K562 (cell line): ENCODE results near the gene SELENOF. TPM values are rescaled to one million over a fixed set of nuclear protein-coding genes. Genes with fewer than 3 reads are reported as not detected.

Experiments used
- ATAC-seq: fragments of 200-7000 bp; cut with Tn5 transposase; 3 replicates; pipeline ENCODE4 v1.9.1; 2020; ENCODE audit warnings: moderate library complexity
- BruUV-seq: library from RNA; stranded (reverse); fragments of 400-500 nt; replicated peaks from 2 replicates; lab custom pipeline; 2021; lab: Mats Ljungman, UMichigan
- CTCF ChIA-PET: fragments of 300-600 bp; formaldehyde crosslinking; extraction: SDS; loops from one replicate; lab custom pipeline; 2021; ENCODE audit warnings: low intra/inter-chr PET ratio; lab: Yijun Ruan, JAX
- POLR2A ChIA-PET: fragments of 300-600, 350-650 bp; sonication (Branson Sonifier 250); formaldehyde crosslinking; extraction: SDS; loops from one replicate; lab custom pipeline; 2021; ENCODE audit warnings: antibody characterized with exemption, inconsistent platforms; lab: Yijun Ruan, JAX
- DNase-seq, 4 experiments: peaks; one replicate each; pipeline versions ENCODE4 v3.0.0 to v3.0.0-alpha.2; 2011 to 2018; ENCODE audit warnings: low spot score in 3 of 4, mixed read lengths in 3 of 4; ENCODE audit errors: extremely low read depth in 1 of 4
- FAIRE-seq: peaks from 2 replicates; lab custom pipeline; 2011; peaks lifted over from hg19 to GRCh38; lab: Jason Lieb, UNC
- H2AFZ ChIP-seq: 2 replicates; pipeline ENCODE4 v1.6.0; 2011; ENCODE audit warnings: low read depth, low read length, control low read depth, inconsistent platforms
- H3K27ac ChIP-seq: fragments of 200-600 bp; 3 replicates; pipeline ENCODE4 v1.8.0; 2011; ENCODE audit warnings: low read depth, mild to moderate bottlenecking, control low read depth, inconsistent platforms, low read length, moderate library complexity, mixed read lengths; ENCODE audit errors: extremely low read depth
- H3K27me3 ChIP-seq, 2 experiments: fragments of 300-600 bp in 1 of 2; 2 replicates in 1 of 2; 3 replicates in 1 of 2; pipeline versions ENCODE4 v1.6.0 to v1.8.0; 2011; ENCODE audit warnings: inconsistent platforms in 2 of 2, low read length in 2 of 2, mild to moderate bottlenecking in 1 of 2, mixed read lengths in 1 of 2, moderate library complexity in 1 of 2; ENCODE audit not compliant: control insufficient read depth in 2 of 2, insufficient read depth in 2 of 2
- H3K36me3 ChIP-seq: fragments of 300-600 bp; 3 replicates; pipeline ENCODE4 v1.8.0; 2011; ENCODE audit warnings: mild to moderate bottlenecking, low read length, inconsistent platforms; ENCODE audit not compliant: control insufficient read depth, insufficient read depth
- H3K4me1 ChIP-seq, 2 experiments: fragments of 200-600 bp in 1 of 2; replicated peaks in 1 of 2; 2 replicates in 1 of 2; 3 replicates in 1 of 2; pipeline versions ENCODE4 v1.5.1 to v1.8.0; 2011; ENCODE audit warnings: inconsistent platforms in 2 of 2, low read length in 2 of 2, mild to moderate bottlenecking in 1 of 2, mixed read lengths in 1 of 2, moderate library complexity in 1 of 2; ENCODE audit not compliant: control insufficient read depth in 2 of 2, insufficient read depth in 2 of 2
- H3K4me2 ChIP-seq: 2 replicates; pipeline ENCODE4 v1.6.1; 2011; ENCODE audit warnings: low read length, control low read depth, inconsistent platforms, mixed read lengths; ENCODE audit not compliant: insufficient read depth
- H3K4me3 ChIP-seq: fragments of 200-600 bp; sonication (generic), shearing (Covaris generic); 2 replicates; pipeline ENCODE4 v1.5.1; 2016; ENCODE audit warnings: control low read depth, inconsistent platforms
- H3K79me2 ChIP-seq: fragments of 200-600 bp; 3 replicates; pipeline ENCODE4 v1.8.0; 2011; ENCODE audit warnings: low read length, inconsistent platforms; ENCODE audit not compliant: control insufficient read depth, insufficient read depth
- H3K9ac ChIP-seq, 2 experiments: 2 replicates each; pipeline versions ENCODE4 v1.6.0 to v1.6.1; 2011; ENCODE audit warnings: low read depth in 2 of 2, low read length in 2 of 2, control low read depth in 1 of 2, inconsistent platforms in 1 of 2, mild to moderate bottlenecking in 1 of 2, mixed read lengths in 1 of 2; ENCODE audit not compliant: insufficient read depth in 1 of 2
- H3K9me1 ChIP-seq: one replicate; pipeline ENCODE4 v1.6.0; 2011; ENCODE audit warnings: inconsistent platforms, mild to moderate bottlenecking, low read length, moderate library complexity; ENCODE audit not compliant: control insufficient read depth, insufficient read depth
- H3K9me3 ChIP-seq: replicated peaks from 2 replicates; pipeline ENCODE4 v1.5.1; 2011; ENCODE audit warnings: low read depth, low read length, inconsistent platforms; ENCODE audit not compliant: control insufficient read depth, insufficient read depth
- H4K20me1 ChIP-seq: replicated peaks from 2 replicates; pipeline ENCODE4 v1.6.1; 2011; ENCODE audit warnings: low read length, inconsistent platforms, mixed read lengths; ENCODE audit not compliant: control insufficient read depth, insufficient read depth
- DACH1 ChIP-seq: fragments of 450-650 bp; IDR thresholded peaks from 2 replicates; pipeline ENCODE4 v1.6.1; 2018; ENCODE audit not compliant: partially characterized antibody
- NCOA1 ChIP-seq: fragments of 450-650 bp; IDR thresholded peaks from 2 replicates; pipeline ENCODE4 v1.6.1; 2016; ENCODE audit warnings: low read depth
- PHB ChIP-seq: fragments of 250-450 bp; sonication (Bioruptor Pico); IDR thresholded peaks from 2 replicates; pipeline ENCODE4 v1.5.0; 2021
- THRAP3 ChIP-seq: fragments of 450-650 bp; IDR thresholded peaks from 2 replicates; pipeline ENCODE4 v1.6.1; 2016; ENCODE audit warnings: mild to moderate bottlenecking, inconsistent platforms, borderline replicate concordance
- WGBS: fragments of 100-300 bp; shearing (Covaris generic); methylation state at CpG from one replicate; pipeline ENCODE4 v1.1.6; 2016; ENCODE audit warnings: low coverage, mixed read lengths; ENCODE audit not compliant: insufficient coverage; ENCODE audit errors: missing lambda C conversion rate; 5-methylcytosine and 5-hydroxymethylcytosine counted together
- in situ Hi-C: fragments of 300-500 bp; cut with MboI; formaldehyde crosslinking; loops from 4 replicates; pipeline ENCODE4 v1.15.0; 2018; ENCODE audit warnings: inconsistent platforms, mixed read lengths
- intact Hi-C: fragments of 100-400 bp; cut with micrococcal nuclease; formaldehyde crosslinking; loops from 2 replicates; pipeline ENCODE4 v1.14.2; 2022
- polyA plus RNA-seq, 8 experiments: library from polyadenylated mRNA; depleted of rRNA in 4 of 8; stranded (reverse) in 5 of 8; unstranded in 3 of 8; fragments of >200 nt; fragmentation: Nextera tagmentation in 2 of 8; fragmentation: Illumina TruSeq in 1 of 8; extraction: Ambion mirVana in 2 of 8; extraction: Trizol in 1 of 8; gene quantifications; 2 replicates each; pipeline versions ENCODE4 v1.2.1 to v1.2.3, GENCODE V29; 2011 to 2014; ENCODE audit warnings: inconsistent platforms in 1 of 8, missing spikeins in 1 of 8
- total RNA-seq, 7 experiments: library from RNA; depleted of rRNA in 6 of 7; stranded (reverse); fragments of >200 nt in 6 of 7; fragmentation: Illumina TruSeq in 2 of 7; extraction: Trizol in 2 of 7; gene quantifications; 2 replicates each; pipeline versions ENCODE4 v1.2.1 to v1.2.3, GENCODE V29; 2011 to 2021; ENCODE audit warnings: low replicate concordance in 1 of 7
- TF ChIP-seq, protein P1 (sequence below): sonication (generic); IDR thresholded peaks from 2 replicates; pipeline ENCODE4 v1.6.1; 2016

Gene SELENOF
- total and polyA plus RNA-seq, 9 of the 15 experiments (the other 6 are each of a cell fraction or from before 2014, with no cell fraction given), result 115 to 394 (median 215) TPM

DNA sequence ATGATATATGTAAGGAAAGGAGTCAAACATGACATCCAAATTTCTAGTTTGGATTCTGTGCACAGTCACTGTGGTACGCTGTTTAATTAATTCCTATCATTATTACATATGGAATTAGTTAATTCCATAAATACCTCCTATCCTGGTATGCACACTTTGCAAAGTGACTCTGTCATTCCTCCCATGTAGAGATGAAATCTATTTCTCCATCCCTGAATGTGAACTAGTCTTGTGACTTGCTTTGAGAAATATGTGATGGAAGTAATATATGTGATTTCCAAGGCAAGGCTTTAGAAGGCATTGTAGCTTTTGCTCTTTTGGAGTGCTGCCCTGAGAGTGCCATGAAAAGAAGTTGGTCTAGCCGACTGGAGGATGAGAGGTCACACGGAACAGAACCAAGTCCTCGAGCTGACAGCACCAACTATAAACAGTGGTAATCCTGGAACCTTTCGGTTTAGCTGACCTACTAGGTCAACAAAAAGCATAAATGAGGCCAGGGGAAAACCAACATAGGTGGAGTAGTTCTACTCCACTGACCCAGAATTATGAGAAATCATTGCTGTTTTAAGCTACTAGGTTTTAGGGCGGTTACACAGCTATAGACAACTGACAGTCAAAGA, 1.5 kb downstream of the SELENOF start:
- in situ Hi-C loops, result no loop called here
- peak overlapping the region; percentile 86 for H3K4me3 ChIP-seq
- FAIRE-seq (no peak), DNase-seq (no peak), ATAC-seq (no peak)
- no peaks in the 10 kb centered on the region for H3K9me3 ChIP-seq
- 19% methylated on average over 6 of the region's 6 CpGs for WGBS
- H3K9ac ChIP-seq, result peak overlapping the region; percentile 85 to 100
- H3K79me2 ChIP-seq, result peaks cover 97% of the 10 kb centered on the region
- H3K27me3 ChIP-seq, result no peaks in the 10 kb centered on the region
- TF ChIP-seq PHB (CRISPR knock-in tag), result no peak
- no peak for TF ChIP-seq THRAP3
- TF ChIP-seq NCOA1, result no peak
- TF ChIP-seq, protein P1, sequence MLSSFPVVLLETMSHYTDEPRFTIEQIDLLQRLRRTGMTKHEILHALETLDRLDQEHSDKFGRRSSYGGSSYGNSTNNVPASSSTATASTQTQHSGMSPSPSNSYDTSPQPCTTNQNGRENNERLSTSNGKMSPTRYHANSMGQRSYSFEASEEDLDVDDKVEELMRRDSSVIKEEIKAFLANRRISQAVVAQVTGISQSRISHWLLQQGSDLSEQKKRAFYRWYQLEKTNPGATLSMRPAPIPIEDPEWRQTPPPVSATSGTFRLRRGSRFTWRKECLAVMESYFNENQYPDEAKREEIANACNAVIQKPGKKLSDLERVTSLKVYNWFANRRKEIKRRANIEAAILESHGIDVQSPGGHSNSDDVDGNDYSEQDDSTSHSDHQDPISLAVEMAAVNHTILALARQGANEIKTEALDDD, result peak; percentile 79
- no peak for TF ChIP-seq DACH1
- POLR2A ChIA-PET, result interaction anchor here (0.6 to 5.4 kb wide), 4 partner anchors 9 to 75 kb away, joined by 3 to 39 read pairs (median 35); no protein-coding TSS in a partner anchor
- peaks cover 6 to 10% of the 10 kb centered on the region in 2 experiments; a peak in 4 of 5 replicates for H3K4me1 ChIP-seq
- CTCF ChIA-PET, result no interaction called here
- peak overlapping the region; percentile 3; the same call in 2 of the 3 replicates for H3K27ac ChIP-seq
- intact Hi-C loops, result loop anchor here (5.0 kb wide), 1 partner anchor 75 kb away; no protein-coding TSS in a partner anchor
- H3K9me1 ChIP-seq, result no peaks in the 10 kb centered on the region
- peaks cover 8% of the 10 kb centered on the region; the same call in 1 of the 2 replicates for H4K20me1 ChIP-seq
- H3K36me3 ChIP-seq, result peaks cover 46% of the 10 kb centered on the region
- peak overlapping the region; percentile 96 for H3K4me2 ChIP-seq
- no TSS peak for BruUV-seq
- H2AFZ ChIP-seq, result no peak overlapping the region
